M059J (cell line): ENCODE results near the gene TMEM14B. TPM values are rescaled to one million over a fixed set of nuclear protein-coding genes. Genes with fewer than 3 reads are reported as not detected.
"Not testable (repeated sequence)": the region's sequence is repeated elsewhere in the genome, so short reads cannot be mapped to it uniquely, and the experiment has no call there.

Experiments used
- DNase-seq: peaks from one replicate; pipeline ENCODE4 v3.0.0-alpha.2; 2012; ENCODE audit warnings: low read depth
- total RNA-seq: library from RNA; depleted of rRNA; stranded (reverse); fragments of >200 nt; shearing (Covaris generic); gene quantifications from 2 replicates; pipeline ENCODE4 v1.2.3, GENCODE V29; 2014; rRNA removed

TMEM14B gene
- total RNA-seq: 176 and 207 TPM in 2 replicates

- peak; percentile 98 for DNase-seq
Measured at GRCh38 chr6:10747251-10747972, at the start of gene TMEM14B. TSS of gene TMEM14B (plus strand) at chr6:10747805. CDS start at chr6:10749246, 1,441 bp downstream.

- DNase-seq: no peak
Measured at GRCh38 chr6:10713962-10714361, 33.6 kb upstream of the TMEM14B start.

GRCh38 chr6:10719296-10719963, 28.2 kb upstream of the TMEM14B start:
- DNase-seq: no peak

- no peak for DNase-seq
Measured at GRCh38 chr6:10719964-10720264, 27.7 kb upstream of the TMEM14B start.

DNA sequence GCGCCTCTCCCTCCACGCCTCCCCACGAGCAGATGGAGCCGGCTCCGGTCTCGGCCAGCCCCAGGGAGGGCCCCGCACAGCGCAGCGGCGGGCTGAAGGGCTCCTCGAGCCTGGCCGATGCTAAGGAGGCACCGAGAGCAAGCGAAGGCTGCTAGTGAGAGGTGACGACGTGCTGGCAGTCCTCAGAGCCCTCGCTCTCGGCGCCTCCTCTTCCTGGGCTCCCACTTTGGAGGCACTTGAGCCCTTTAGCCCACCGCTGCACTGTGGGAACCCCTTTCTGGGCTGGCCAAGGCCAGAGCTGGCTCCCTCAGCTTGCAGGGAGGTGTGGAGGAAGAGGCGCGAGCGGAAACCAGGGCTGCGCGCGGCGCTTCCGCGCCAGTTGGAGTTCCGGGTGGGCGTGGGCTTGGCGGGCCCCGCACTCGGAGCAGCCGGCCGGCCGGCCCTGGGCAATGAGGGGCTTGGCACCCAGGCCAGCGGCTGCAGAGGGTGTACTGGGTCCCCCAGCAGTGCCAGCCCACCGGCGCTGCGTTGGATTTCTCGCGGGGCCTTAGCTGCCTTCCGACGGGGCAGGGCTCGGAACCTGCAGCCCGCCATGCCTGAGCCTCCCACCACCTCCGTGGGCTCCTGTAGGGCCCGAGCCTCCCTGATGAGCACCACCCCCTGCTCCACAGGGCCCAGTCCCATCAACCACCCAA, 27.2 kb upstream of the TMEM14B start:
- no peak for DNase-seq

GRCh38 chr6:10720960-10721849, 26.4 kb upstream of the TMEM14B start:
- not testable (repeated sequence) for DNase-seq

- DNase-seq: no peak
Measured at GRCh38 chr6:10721850-10722569, 25.6 kb upstream of the TMEM14B start.

DNA sequence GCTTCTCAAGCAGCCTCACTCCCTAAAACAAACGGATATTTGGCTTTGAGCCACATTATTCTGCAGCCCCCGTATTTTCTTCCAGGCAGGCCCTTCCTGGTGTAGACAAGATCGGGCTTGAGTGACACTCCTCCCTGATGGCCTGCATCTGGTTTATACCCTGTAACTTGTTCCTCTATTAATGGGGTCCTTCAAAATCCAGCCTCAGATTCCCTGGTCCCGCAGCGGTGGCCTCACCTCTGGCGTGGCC, 25.1 kb upstream of the TMEM14B start:
- no peak for DNase-seq

GRCh38 chr6:10722820-10723566, 24.6 kb upstream of the TMEM14B start, which contains the start of gene TMEM14C:
TSS of gene TMEM14C (plus strand) at chr6:10723070. CDS start at chr6:10724614, 1,544 bp downstream.
- peak; percentile 99 for DNase-seq

DNA sequence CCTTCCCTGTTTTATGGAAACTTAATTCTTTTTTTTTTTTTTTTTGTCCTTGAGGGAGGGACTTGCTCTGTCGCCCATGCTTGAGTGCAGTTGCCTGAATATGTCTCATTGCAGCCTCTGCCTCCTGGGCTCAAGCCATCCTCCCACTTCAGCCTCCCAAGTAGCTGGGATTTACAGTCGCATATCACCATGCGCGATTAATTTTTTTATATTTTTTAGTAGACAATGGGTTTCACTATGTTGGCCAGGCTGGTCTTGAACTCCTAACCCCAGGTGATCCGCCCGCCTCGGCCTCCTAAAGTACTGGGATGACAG, 24.1 kb upstream of the TMEM14B start:
- DNase-seq: no peak

DNA sequence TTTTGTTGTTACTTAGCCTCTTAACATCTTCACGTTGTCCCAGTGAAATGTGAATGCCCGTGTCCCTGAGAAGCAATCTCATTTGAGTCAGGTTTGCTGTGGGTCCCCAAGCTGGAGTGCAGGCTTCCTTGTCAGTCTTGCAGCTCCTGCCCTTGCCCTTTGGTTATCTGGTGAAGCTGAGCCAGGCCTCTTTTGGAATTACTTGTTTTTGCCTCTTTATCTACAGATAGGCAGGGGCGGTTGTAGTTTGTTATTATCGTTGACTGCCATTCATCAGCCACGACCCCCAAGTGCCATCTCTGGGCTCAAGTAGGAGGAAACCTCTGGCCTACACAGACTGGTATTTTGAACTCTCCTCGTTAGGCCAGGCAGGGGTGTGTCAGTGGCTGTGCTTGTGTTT, 22.6 kb upstream of the TMEM14B start:
- DNase-seq: no peak

DNA sequence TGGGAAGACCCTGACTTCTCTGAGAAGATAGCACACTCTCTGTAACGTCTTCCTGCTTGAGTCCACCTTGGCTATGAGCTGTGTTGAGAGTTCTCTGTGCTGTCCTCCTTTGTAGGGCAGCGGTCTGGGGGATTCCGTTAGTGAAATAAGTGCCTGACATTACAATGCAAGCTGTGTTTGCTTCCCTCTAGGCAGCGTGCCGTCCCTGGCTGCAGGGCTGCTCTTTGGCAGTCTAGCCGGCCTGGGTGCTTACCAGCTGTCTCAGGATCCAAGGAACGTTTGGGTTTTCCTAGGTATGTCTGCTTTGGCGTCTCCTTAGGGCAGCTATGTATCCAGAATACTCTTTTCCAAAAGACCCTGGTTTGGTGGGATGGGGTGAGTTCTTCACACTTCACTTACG, 21.9 kb upstream of the TMEM14B start:
- no peak for DNase-seq

GRCh38 chr6:10730254-10730653, 17.4 kb upstream of the TMEM14B start:
- DNase-seq: no peak

DNA sequence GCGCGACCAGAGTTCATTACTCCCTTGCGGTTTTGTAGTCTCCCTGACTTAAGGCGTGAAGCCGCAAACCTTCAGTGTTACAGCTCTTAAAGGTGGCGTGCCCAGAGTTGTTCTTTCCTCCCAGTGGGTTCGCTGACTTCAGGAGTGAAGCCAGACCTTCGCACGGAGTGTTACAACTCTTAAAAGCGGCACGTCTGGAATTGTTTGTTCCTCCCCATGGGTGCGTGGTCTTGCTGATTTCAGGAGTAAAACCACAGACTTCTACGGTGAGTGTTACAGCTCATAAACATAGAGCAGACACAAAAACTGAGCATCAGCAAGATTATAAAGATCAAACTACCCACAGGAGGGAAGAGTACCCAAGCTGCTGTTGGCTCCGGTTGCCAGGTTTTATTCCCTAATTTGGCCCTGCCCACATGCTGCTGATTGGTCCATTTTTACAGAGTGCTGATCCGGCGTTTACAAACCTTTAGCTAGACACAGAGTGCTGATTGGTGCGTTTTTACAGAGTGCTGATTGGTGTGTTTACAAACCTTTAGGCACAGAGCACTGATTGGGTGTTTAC, 14.4 kb upstream of the TMEM14B start:
- peak; percentile 35 for DNase-seq

GRCh38 chr6:10733863-10734262, 13.7 kb upstream of the TMEM14B start:
- DNase-seq: peak; percentile 21

- DNase-seq: no peak
Measured at GRCh38 chr6:10736731-10737130, 10.9 kb upstream of the TMEM14B start.

DNA sequence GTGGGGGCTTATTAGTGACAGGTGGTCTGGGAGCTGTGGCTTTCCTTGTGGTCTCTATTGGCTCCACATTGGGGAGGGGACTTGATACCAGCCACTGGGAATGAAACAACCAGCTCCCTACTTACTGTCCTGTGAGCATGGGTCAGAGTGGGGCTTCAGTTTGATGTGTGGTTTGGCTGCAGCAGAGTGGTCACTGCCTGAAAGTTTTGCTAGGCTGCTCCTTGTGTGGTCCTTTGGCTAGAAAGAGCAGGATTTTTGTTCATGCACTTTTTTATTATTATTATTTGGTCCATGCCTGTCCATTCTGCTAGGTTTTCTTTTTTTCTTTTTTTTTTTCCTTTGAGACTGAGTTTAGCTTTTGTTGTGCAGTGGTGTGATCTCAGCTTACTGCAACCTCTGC, 7.5 kb upstream of the TMEM14B start:
- DNase-seq: no peak

DNA sequence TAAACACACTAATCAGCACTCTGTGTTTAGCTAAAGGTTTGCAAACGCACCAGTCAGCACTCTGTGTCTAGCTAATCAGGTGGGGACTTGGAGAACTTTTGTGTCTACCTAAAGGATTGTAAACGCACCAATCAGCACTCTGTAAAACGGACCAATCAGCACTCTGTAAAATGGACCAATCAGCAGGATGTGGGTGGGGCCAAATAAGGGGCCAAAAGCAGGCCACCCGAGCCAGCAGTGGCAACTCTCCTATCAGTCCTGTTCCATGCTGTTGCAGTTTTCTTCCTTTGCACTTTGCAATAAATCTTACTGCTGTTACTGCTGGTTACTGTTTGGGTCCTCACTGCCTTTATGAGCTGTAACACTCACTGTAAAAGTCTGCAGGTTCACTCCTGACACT, 6.0 kb upstream of the TMEM14B start:
- DNase-seq: not testable (repeated sequence)

GRCh38 chr6:10742251-10742650, 5.4 kb upstream of the TMEM14B start:
- DNase-seq: no peak

DNA sequence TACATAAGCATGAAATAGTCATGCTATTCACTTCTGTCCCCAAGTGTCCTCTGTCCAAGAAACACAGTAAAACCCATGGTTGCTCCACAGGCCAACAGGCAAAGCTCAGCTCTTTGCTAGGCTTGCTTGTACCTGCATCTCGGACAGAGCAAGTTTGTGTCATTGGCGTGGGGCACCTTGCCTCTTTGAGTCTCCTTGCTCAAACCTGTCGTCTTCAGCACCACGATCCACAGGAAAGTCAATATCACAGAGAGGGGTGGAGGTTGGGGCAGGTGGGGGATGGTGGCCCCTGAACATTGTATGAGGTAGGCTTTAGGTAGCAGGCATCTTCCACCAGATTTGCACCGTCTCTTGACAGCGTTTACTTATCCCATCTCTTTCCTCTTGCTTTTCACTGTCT, 4.1 kb upstream of the TMEM14B start:
- DNase-seq: no peak

GRCh38 chr6:10745116-10745515, 2.5 kb upstream of the TMEM14B start:
- no peak for DNase-seq
